ENCODE results near the gene SPPL2B. TPM values are rescaled to one million over a fixed set of nuclear protein-coding genes. Genes with fewer than 3 reads are reported as not detected.
A peak's percentile ranks its signal among the peaks of the same experiment; 100 is the strongest.

Gene SPPL2B
- total RNA-seq, 6 donors from 2014 or later = 38.3 to 268 (median 61.7) TPM

- DNase-seq (peak in 1 of 2 donors; percentile 77), ATAC-seq (ENCODE audit: low FRiP score in 2 of 2) (no peak)
- no peak overlapping the region for H3K4me3 ChIP-seq
- H3K27me3 ChIP-seq = no peaks in the 10 kb centered on the region
- 95 to 97% methylated on average over 24 to 43 of the region's 52 CpGs for WGBS, 2 donors
- TF ChIP-seq CTCF (IDR thresholded peaks at IDR 0.05) (no peak), POLR2AphosphoS5 (IDR thresholded peaks at IDR 0.05) (no peak), POLR2A (IDR thresholded peaks at IDR 0.05) (no peak), EP300 (IDR thresholded peaks at IDR 0.05) (no peak)
- no peak overlapping the region for H3K27ac ChIP-seq
- peaks cover 0 to 58% (median 32%) of the 10 kb centered on the region in 4 donors for H3K36me3 ChIP-seq
- H3K9me3 ChIP-seq = no peaks in the 10 kb centered on the region
- H3K4me1 ChIP-seq = peaks cover 0 to 3% (median 0%) of the 10 kb centered on the region in 4 donors
These were observed 11.3 kb downstream of the SPPL2B start for GRCh38 chr19:2339644-2340310.

GRCh38 chr19:2340496-2341243 is 12.2 kb downstream of the SPPL2B start:
- Histone ChIP-seq H3K36me3 (peaks cover 0 to 62% (median 35%) of the 10 kb centered on the region in 4 donors), H3K9me3 (no peaks in the 10 kb centered on the region), H3K4me1 (peaks cover 0 to 3% (median 0%) of the 10 kb centered on the region in 4 donors), H3K27me3 (no peaks in the 10 kb centered on the region), H3K27ac (no peak overlapping the region), H3K4me3 (no peak overlapping the region)
- 94 to 100% methylated on average over 8 to 29 of the region's 38 CpGs for WGBS, 2 donors
- TF ChIP-seq POLR2A (IDR thresholded peaks at IDR 0.05) = no peak
- no peak for TF ChIP-seq POLR2AphosphoS5 (IDR thresholded peaks at IDR 0.05)
- ATAC-seq (ENCODE audit: low FRiP score in 2 of 2) = no peak
- peak in 1 of 2 donors; percentile 78 for DNase-seq

GRCh38 chr19:2341244-2341751 is 12.8 kb downstream of the SPPL2B start:
- TF ChIP-seq POLR2AphosphoS5 (IDR thresholded peaks at IDR 0.05) (no peak), CTCF (IDR thresholded peaks at IDR 0.05) (no peak), EP300 (IDR thresholded peaks at IDR 0.05) (no peak), POLR2A (IDR thresholded peaks at IDR 0.05) (no peak)
- peak overlapping the region in 1 of 4 donors; percentile 17 for H3K27ac ChIP-seq
- H3K4me1 ChIP-seq = peaks cover 0 to 3% (median 0%) of the 10 kb centered on the region in 4 donors
- H3K4me3 ChIP-seq = no peak overlapping the region
- 49 to 73% methylated on average over 5 to 23 of the region's 24 CpGs for WGBS, 2 donors
- ATAC-seq (ENCODE audit: low FRiP score in 2 of 2) (no peak), DNase-seq (no peak)
- H3K36me3 ChIP-seq = peaks cover 0 to 62% (median 35%) of the 10 kb centered on the region in 4 donors
- H3K9me3 ChIP-seq = no peaks in the 10 kb centered on the region
- H3K27me3 ChIP-seq = no peaks in the 10 kb centered on the region

GRCh38 chr19:2341982-2342381 is 13.5 kb downstream of the SPPL2B start:
- no peaks in the 10 kb centered on the region for H3K9me3 ChIP-seq
- WGBS, 2 donors = 80 to 82% methylated on average over 14 to 15 of the region's 15 CpGs
- no peaks in the 10 kb centered on the region for H3K27me3 ChIP-seq
- no peak overlapping the region for H3K27ac ChIP-seq
- peaks cover 0 to 3% (median 0%) of the 10 kb centered on the region in 4 donors for H3K4me1 ChIP-seq
- peak in 1 of 2 donors; percentile 64 for DNase-seq
- no peak for ATAC-seq (ENCODE audit: low FRiP score in 2 of 2)
- H3K4me3 ChIP-seq = no peak overlapping the region
- H3K36me3 ChIP-seq = peaks cover 0 to 64% (median 37%) of the 10 kb centered on the region in 4 donors
- TF ChIP-seq POLR2A (IDR thresholded peaks at IDR 0.05) (no peak), EP300 (IDR thresholded peaks at IDR 0.05) (no peak), CTCF (IDR thresholded peaks at IDR 0.05) (no peak)

GRCh38 chr19:2342656-2343288 is 14.3 kb downstream of the SPPL2B start:
- ATAC-seq (ENCODE audit: low FRiP score in 2 of 2) (no peak), DNase-seq (peak in 1 of 2 donors; percentile 67)
- Histone ChIP-seq H3K36me3 (peaks cover 0 to 60% (median 35%) of the 10 kb centered on the region in 4 donors), H3K27ac (no peak overlapping the region), H3K9me3 (no peaks in the 10 kb centered on the region), H3K4me1 (peaks cover 0 to 3% (median 0%) of the 10 kb centered on the region in 4 donors), H3K4me3 (no peak overlapping the region), H3K27me3 (no peaks in the 10 kb centered on the region)
- TF ChIP-seq EP300 (IDR thresholded peaks at IDR 0.05) (no peak), POLR2AphosphoS5 (IDR thresholded peaks at IDR 0.05) (no peak), POLR2A (IDR thresholded peaks at IDR 0.05) (no peak), CTCF (IDR thresholded peaks at IDR 0.05) (no peak)
- WGBS, 2 donors = 95 to 99% methylated on average over 18 to 25 of the region's 29 CpGs

Measured in upper lobe of left lung (tissue), 6 donors.